Measurements from ENCODE around the gene GPC3.
"Not testable (repeated sequence)": the region's sequence is repeated elsewhere in the genome, so short reads cannot be mapped to it uniquely, and the experiment has no call there.

GPC3 gene

GRCh38 chrX:133836561-133836960 is 148.8 kb downstream of the GPC3 start:
- DNase-seq, result no peak

GRCh38 chrX:133834771-133835170 is 150.6 kb downstream of the GPC3 start:
- DNase-seq, result no peak

DNA sequence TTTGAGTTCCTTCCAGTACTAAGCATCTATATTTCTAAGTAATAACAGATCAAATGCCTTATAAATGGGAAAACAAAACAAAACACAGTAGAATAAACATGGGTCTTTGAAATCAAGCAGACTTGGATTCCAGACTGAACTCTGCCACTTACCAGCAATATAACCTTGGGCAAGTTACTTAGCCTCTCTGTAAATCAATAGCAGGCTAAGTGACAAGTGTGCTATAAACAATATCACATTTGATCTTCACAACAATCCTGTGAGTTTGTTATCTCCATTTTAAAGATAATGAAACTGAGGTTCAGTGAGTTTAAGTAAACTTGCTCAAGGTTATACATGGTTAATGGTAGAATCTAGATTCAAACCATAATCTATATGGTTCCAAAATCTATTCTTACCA is 165.8 kb downstream of the GPC3 start:
- no peak for DNase-seq

- DNase-seq, result no peak
Observed at GRCh38 chrX:133818019-133818418, 167.4 kb downstream of the GPC3 start.

GRCh38 chrX:133815496-133815895 is 169.9 kb downstream of the GPC3 start:
- no peak for DNase-seq

DNA sequence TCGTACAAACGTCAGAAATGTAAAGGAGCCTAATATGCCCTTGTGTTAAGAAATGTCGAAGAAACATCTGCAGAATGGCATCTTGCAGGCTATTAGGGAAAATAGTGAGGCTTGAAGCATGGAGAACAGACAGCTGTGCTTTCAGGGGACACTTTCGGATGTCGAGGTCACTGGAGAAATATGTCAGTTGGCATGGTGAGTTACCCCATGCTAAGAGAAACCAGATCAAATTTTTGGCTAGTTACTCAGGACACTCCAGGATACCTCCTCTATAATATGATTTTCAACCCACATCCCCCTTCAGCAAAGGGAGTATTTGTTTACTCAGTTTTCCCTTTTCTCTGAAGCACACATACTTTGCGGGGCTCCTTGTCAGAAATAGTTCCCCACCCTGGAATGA is 171.4 kb downstream of the GPC3 start:
- no peak for DNase-seq

DNA sequence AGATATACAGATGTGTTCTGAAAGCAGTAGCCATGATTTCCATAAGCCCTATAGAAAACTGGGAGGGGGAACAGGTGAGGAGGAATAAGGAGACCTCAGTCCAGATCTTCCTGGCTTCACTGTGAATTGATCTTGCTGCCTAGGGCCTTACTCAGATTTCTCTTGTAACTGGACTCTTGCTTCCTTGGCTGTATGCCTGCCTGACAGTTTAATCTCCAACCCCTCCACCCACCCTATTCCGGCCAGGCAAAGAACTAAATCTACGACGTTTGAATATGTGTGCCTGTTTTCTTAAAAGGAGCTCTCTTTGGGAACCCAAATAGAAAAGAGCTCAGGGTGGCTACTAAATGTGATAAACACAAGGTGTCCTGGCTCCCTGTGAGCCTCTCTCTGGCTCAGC is 173.0 kb downstream of the GPC3 start:
- DNase-seq, result no peak

- no peak for DNase-seq
Observed at GRCh38 chrX:133810925-133811324, 174.5 kb downstream of the GPC3 start.

GRCh38 chrX:133804072-133804471 is 181.3 kb downstream of the GPC3 start:
- DNase-seq, result no peak

DNA sequence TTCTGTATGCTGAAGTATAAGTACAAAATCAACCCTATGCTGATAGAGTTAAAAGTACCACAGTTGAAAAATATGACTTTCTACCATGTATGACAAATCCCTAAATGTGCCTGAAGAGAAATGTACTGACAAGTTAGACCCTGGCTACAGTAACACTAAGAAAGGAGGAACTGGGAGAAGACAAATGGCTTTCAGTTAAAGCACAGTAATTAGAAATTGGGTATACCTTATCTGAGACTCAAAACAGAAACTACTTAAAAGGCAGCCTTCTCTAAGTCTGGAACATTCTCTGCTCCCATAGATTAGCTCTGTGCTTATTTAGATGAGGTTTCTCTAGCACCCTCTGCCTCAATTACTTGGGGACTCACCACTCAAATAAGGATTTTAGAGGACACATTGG is 189.1 kb downstream of the GPC3 start:
- no peak for DNase-seq

DNA sequence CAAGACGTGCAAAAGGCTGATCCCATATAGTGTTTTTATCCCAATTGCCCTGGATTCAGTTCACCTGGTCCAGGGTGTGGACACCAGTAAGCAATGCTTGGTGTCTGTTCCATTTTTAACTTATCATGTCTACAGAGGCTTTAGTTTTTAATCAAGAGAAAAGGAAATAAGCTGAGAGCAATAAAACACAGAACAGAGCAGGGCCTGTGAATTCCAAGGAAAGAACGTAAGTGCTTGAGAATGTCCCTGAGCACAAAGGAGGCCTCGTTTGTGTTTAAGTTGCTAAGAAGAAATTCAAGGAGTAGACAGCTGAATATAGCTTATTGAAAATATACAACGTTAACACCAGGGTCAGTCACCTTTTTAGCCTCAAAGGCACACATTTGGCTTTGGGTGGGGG is 191.3 kb downstream of the GPC3 start:
- DNase-seq, result no peak

DNA sequence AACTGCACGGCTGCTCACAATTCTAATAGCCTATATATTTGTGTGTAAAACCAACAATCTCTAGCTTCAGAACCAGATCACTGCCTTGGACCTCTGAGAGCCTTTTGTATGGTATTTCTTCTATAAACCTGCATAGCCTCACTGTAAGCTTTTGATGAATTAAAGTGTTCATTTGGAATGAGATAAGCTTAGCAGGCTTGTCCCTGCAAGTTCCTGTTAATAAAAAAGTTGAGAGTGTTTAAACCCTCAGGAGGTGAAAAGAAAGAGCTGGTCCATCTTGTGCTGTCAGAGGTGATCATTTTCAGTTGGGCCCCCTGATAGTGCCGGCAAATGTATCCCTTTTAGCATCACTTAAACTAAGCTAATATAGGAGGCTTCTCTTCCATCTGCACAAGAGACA is 191.8 kb downstream of the GPC3 start:
- DNase-seq, result no peak

- DNase-seq, result peak; percentile 59
Observed at GRCh38 chrX:133792198-133792953, 193.0 kb downstream of the GPC3 start.

- DNase-seq, result no peak
Observed at GRCh38 chrX:133789829-133790228, 195.6 kb downstream of the GPC3 start.

- DNase-seq, result no peak
Observed at GRCh38 chrX:133786382-133786781, 199.0 kb downstream of the GPC3 start.

- no peak for DNase-seq
Observed at GRCh38 chrX:133783274-133783673, 202.1 kb downstream of the GPC3 start.

DNA sequence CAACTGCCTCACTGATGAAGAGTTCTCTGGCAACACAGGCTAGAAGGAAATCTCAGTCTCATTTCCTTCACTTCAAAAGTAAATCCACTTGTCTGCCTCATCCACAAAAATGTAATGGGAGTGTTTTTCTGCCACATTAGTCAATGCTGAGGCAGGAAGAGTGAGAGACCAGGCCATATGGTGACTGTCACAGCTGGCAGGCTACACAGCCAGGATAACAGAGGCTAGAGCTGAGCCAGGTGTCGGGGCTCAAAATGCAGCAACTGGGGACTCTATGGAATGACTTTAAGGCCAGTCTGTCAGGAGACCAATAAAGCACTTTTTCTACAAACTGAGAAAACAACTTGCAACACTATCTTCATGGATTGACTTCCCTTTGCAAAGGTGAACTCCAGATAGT is 204.2 kb downstream of the GPC3 start:
- DNase-seq, result no peak

DNA sequence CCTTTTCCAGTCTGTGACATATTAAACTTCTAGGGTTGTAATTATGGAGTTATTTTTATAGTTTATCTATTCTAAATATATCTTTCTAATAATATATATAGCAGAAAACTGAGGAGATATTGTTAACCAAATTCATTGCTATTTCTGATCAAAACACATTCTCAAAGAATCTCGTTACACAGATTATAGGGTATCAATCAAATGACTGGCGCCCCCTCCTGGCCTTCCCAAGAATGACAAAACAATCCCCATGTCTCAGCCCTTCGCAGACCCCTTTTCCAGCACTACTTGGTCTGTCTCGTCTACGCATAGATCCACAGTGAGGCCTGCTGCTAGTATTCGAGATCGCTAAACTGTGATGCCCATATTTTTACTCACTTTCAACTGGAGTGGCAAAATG is 209.3 kb downstream of the GPC3 start:
- DNase-seq, result peak; percentile 21

DNA sequence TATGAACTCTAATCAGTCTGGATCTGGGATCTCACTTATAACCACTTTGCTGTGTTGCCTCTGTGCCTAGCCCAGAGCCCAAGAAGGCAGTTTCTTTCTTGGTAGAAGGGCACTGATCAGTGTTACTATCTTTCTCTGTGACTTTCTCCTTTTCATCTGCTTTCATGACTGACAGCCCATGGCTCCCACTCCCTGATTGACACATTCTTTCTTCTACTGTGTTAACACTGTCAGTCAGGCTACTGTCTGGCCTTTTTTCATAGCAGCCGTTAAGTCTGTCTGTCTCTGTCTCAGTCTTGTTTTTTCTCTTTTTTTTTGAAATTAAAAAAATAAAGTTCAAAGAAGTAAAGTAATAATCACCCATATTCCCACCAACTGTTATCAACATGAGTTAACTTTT is 210.6 kb downstream of the GPC3 start:
- DNase-seq, result no peak

GRCh38 chrX:133771086-133771646 is 214.2 kb downstream of the GPC3 start:
- DNase-seq, result no peak

- DNase-seq, result not testable (repeated sequence)
Observed at GRCh38 chrX:133762976-133763548, 222.3 kb downstream of the GPC3 start.

GRCh38 chrX:133754657-133755056 is 230.7 kb downstream of the GPC3 start:
- DNase-seq, result no peak

GRCh38 chrX:133749951-133750350 is 235.4 kb downstream of the GPC3 start:
- DNase-seq, result no peak

- no peak for DNase-seq
Observed at GRCh38 chrX:133749370-133749769, 236.0 kb downstream of the GPC3 start.

DNA sequence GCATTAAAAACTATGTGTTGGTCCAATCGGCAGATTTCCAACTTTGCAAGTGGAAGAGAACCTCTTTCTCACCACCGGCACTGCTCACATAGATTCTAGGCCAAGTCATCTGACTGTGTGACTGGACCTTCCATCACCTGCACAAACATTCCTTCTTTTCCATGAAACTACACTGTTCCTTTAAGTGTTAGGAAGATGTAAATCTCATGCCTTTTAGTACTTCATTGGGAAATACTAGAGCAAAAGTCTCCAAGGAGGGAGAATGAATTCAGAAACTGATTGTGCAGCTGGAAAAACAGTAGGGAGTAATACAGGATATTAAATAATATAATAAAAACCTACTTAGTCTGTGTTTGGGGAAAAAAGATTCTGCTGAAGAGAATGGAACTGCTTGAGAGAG is 238.2 kb downstream of the GPC3 start:
- no peak for DNase-seq

All from CD4-positive, alpha-beta T cell treated with Interleukin-12 subunit alpha and Interleukin-12 subunit beta, for 1 hour (primary cell).